NCI-H460 (cell line): ENCODE measurements around the gene TTF1. TPM values are rescaled to one million over a fixed set of nuclear protein-coding genes. Genes with fewer than 3 reads are reported as not detected.
"Not testable (repeated sequence)": the region's sequence is repeated elsewhere in the genome, so short reads cannot be mapped to it uniquely, and the experiment has no call there.

Source experiments
- DNase-seq: peaks from one replicate; pipeline ENCODE4 v3.0.0-alpha.2; 2016; ENCODE audit warnings: low read depth; ENCODE audit errors: extremely low read depth
- total RNA-seq: library from RNA; depleted of rRNA; stranded (reverse); fragments of >200 nt; shearing (Covaris generic); gene quantifications from 2 replicates; pipeline ENCODE4 v1.2.3, GENCODE V29; 2014

The TTF1 gene
- total RNA-seq, 1 experiment from 2014 or later, result 15.7 TPM

DNA sequence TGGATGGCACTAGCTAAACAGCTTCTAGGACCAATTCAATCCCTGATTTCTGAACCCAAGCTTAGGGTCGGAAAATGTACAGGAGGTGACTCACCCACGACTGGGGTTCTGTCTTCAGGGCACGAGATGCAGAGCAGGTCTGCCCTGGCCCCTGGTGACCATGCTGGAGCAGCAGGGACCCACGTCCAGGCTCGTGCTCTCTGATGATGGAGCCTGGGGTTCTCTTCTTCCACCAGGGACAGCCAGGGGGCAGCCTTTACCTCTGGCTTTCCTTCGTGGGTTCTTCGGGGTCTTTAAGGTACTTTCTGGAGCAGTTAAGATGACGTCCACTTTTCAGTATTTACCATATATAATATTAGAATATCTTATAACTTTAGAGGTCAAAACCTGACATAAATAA lies 5.4 kb upstream of the TTF1 start:
- DNase-seq, result no peak

DNA sequence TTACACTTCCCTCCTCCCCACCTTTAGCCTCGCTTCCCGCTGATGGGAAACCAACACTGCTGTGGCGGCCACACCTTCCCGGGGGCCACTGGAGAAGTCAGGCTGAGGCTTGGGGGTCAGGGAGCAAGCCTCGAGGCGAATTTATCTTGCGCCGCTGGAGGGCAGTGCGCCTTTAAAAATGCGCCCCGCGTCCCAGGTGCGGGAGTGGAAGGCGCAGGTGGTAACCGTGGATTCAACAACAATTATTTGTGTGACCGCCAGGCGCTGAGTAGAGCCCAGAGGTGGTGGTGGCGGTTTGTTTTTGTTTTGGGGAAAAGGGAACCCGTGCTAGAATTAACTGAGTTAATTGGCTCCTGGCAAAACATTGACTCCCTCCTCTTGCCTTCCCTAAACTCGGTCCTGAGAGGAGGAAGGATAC lies 4.5 kb upstream of the TTF1 start:
- DNase-seq, result peak; percentile 32

DNA sequence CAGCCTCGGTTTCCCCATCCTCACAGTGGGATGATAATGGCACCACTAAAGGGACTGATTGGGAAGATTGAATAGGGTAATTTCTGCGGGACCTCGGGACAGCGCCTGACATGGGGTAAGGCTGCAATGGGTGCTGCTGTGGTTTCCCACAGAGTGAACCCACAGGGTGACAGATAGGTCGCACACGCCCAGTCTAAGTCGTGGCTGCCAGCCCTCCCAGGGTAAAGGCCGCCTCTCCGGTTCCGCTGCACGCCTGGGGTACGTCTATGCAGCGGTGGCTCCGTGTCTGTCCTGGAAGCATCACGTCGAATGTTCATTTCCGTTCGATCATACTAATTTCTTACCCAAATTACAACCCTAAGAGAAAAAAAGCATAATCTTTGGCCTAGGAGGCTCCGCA lies 4.0 kb upstream of the TTF1 start:
- DNase-seq, result no peak

- DNase-seq, result no peak
Measured at GRCh38 chr9:132409828-132410528, 3.3 kb upstream of the TTF1 start, which contains the start of gene CFAP77. CFAP77 (plus strand) TSS chr9:132410211; CDS start chr9:132410272, 61 bp downstream.

GRCh38 chr9:132408521-132408920 lies 1.9 kb upstream of the TTF1 start:
- DNase-seq, result no peak

- DNase-seq, result no peak
Measured at GRCh38 chr9:132407196-132407595, 556 bp upstream of the TTF1 start.

- no peak for DNase-seq
Measured at GRCh38 chr9:132404228-132404881, 2.3 kb downstream of the TTF1 start.

DNA sequence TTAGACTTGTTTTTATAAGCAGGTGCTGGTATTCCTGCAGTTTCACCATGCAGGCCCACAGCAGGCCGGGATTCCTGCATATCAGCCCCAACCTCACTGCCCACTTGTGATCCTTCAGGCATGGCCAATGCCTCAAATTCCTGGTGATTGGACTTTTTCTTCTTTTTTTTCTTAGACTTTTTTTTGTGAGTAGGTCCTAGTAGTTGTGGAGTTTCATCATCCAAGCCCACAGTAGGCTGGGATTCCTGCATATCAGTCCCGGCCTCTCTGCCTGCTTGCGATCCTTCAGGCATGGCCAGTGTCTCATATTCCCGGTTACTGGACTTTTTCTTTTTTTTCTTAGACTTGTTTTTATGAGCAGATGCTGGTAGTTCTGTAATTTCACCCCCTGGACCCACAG lies 4.8 kb downstream of the TTF1 start:
- no peak for DNase-seq

DNA sequence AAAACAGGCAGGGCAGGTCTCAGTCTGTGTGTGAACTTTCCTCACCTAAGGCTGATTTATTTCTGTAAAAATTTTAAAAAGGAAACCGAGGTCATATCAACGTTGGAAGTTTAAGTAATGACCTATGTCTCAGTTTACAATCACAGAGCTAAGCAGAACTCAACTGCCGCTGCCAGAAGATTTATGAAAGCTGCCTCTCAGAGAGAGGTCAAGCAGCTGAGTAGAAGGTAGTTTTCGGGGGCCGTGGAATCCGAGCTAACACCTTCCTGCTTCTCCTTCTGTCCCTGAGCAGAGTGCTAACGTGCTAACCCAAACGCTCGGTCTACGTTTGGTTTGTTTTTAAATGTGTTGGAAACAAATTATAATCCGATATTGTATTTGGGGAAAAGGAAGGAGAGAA lies 11.1 kb downstream of the TTF1 start:
- DNase-seq, result no peak

GRCh38 chr9:132391449-132391848 lies 15.2 kb downstream of the TTF1 start:
- no peak for DNase-seq

GRCh38 chr9:132390966-132391365 lies 15.7 kb downstream of the TTF1 start:
- DNase-seq, result no peak

DNA sequence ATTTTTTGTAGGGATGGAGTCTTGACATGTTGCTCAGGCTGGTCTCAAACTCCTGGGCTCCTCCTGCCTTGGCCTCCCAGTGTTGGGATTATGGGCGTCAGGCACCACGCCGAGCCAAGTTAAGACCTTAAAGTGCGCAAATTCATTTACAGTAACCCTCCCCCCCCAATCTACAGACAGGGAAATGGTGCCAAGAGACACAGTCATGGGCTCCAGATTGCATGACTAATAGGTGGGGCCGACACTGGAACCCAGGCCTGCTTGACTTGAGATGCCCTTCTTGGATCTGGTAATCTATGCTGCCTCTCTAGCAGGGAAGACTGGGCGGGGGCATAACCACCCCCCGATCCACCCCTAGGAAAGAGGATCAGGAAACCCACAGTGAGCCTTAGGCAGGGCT lies 19.5 kb downstream of the TTF1 start:
- DNase-seq, result no peak

DNA sequence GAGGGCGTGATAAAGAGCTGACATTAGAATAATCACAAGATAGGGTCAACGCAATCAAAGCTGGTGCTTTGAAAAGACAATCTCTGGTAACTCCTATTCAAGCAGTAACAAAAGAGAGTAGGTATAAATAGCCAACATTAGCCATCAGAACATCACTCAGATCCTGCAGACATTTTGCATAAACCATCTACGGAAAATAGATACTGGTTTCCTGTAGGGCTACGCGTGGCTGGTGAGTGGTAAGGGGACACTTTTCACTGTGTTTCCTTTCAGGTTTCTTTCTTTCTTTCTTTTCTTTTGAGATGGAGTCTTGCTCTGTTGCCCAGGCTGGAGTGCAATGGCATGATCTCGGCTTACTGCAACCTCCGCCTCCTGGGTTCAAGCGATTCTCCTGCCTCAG lies 22.3 kb downstream of the TTF1 start:
- no peak for DNase-seq

- no peak for DNase-seq
Measured at GRCh38 chr9:132383462-132383883, 23.2 kb downstream of the TTF1 start.

GRCh38 chr9:132381966-132382541 lies 24.6 kb downstream of the TTF1 start:
- DNase-seq, result no peak

DNA sequence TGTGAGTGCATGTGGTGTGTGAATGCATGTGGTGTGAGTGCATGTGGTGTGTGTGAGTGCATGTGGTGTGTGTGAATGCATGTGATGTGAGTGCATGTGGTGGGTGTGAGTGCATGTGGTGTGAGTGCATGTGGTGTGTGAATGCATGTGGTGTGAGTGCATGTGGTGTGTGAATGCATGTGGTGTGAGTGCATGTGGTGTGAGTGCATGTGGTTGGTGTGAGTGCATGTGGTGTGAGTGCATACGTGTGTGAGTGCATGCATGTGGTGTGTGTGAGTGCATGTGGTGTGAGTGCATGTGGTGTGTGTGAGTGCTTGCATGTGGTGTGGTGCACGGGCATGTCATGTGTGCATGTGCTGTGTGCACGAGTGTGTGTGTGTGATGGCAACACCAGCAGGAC lies 28.2 kb downstream of the TTF1 start:
- not testable (repeated sequence) for DNase-seq

DNA sequence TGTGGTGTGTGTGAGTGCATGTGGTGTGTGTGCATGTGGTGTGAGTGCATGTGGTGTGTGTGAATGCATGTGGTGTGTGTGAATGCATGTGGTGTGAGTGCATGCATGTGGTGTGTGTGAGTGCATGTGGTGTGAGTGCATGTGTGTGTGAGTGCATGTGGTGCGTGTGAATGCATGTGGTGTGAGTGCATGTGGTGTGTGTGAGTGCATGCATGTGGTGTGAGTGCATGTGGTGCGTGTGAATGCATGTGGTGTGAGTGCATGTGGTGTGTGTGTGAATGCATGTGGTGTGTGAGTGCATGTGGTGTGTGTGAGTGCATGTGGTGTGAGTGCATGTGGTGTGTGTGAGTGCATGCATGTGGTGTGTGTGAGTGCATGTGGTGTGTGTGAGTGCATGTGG lies 28.9 kb downstream of the TTF1 start:
- not testable (repeated sequence) for DNase-seq

- no peak for DNase-seq
Measured at GRCh38 chr9:132372177-132373095, 34.2 kb downstream of the TTF1 start.

GRCh38 chr9:132370592-132370991 lies 36.0 kb downstream of the TTF1 start:
- DNase-seq, result no peak

- no peak for DNase-seq
Measured at GRCh38 chr9:132369421-132369820, 37.2 kb downstream of the TTF1 start.
